Limb (tissue), 2 donors: ENCODE measurements around the gene CEP192.
"Not testable (repeated sequence)": the region's sequence is repeated elsewhere in the genome, so short reads cannot be mapped to it uniquely, and the experiment has no call there.

Source experiments
- DNase-seq, 2 donors: peaks; one replicate each; pipeline ENCODE4 v3.0.0-alpha.2; 2016; ENCODE audit errors: extremely low spot score in 2 of 2

Gene CEP192

GRCh38 chr18:12990123-12990475 lies 1.1 kb upstream of the CEP192 start:
- no peak for DNase-seq

- no peak for DNase-seq
Observed at GRCh38 chr18:12990641-12990966, 558 bp upstream of the CEP192 start.

GRCh38 chr18:12991821-12992179 lies 638 bp downstream of the CEP192 start:
- DNase-seq: no peak

- DNase-seq: no peak
Observed at GRCh38 chr18:12993439-12993838, 2.3 kb downstream of the CEP192 start.

GRCh38 chr18:12995424-12995823 lies 4.3 kb downstream of the CEP192 start:
- DNase-seq: no peak

GRCh38 chr18:12995952-12996477 lies 4.9 kb downstream of the CEP192 start:
- DNase-seq: no peak

GRCh38 chr18:12996661-12997292 lies 5.6 kb downstream of the CEP192 start:
- DNase-seq: no peak

GRCh38 chr18:12997330-12997729 lies 6.2 kb downstream of the CEP192 start:
- DNase-seq: not testable (repeated sequence)

GRCh38 chr18:12998332-12999060 lies 7.3 kb downstream of the CEP192 start:
- no peak for DNase-seq

GRCh38 chr18:13003466-13003896 lies 12.3 kb downstream of the CEP192 start:
- no peak for DNase-seq

GRCh38 chr18:13004396-13004795 lies 13.2 kb downstream of the CEP192 start:
- DNase-seq: no peak

- DNase-seq: no peak
Observed at GRCh38 chr18:13005289-13005688, 14.1 kb downstream of the CEP192 start.

GRCh38 chr18:13006531-13007247 lies 15.5 kb downstream of the CEP192 start:
- DNase-seq: no peak

- DNase-seq: no peak
Observed at GRCh38 chr18:13007248-13007560, 16.0 kb downstream of the CEP192 start.

GRCh38 chr18:13011719-13012118 lies 20.6 kb downstream of the CEP192 start:
- no peak for DNase-seq

- no peak for DNase-seq
Observed at GRCh38 chr18:13014232-13014631, 23.1 kb downstream of the CEP192 start.

- no peak for DNase-seq
Observed at GRCh38 chr18:13014818-13015217, 23.7 kb downstream of the CEP192 start.

GRCh38 chr18:13017247-13017875 lies 26.2 kb downstream of the CEP192 start:
- no peak for DNase-seq

GRCh38 chr18:13018374-13018773 lies 27.2 kb downstream of the CEP192 start:
- DNase-seq: no peak

GRCh38 chr18:13019301-13019700 lies 28.1 kb downstream of the CEP192 start:
- no peak for DNase-seq

- no peak for DNase-seq
Observed at GRCh38 chr18:13022644-13023043, 31.5 kb downstream of the CEP192 start.

- DNase-seq: no peak
Observed at GRCh38 chr18:13025233-13025632, 34.1 kb downstream of the CEP192 start.
